Endothelial cell of umbilical vein (primary cell): Measurements from ENCODE around the gene EPB41L1. TPM values are rescaled to one million over a fixed set of nuclear protein-coding genes. Genes with fewer than 3 reads are reported as not detected.

ENCODE experiments used
- BruUV-seq: library from RNA; stranded (reverse); fragments of 400-500 nt; replicated peaks from 2 replicates; lab custom pipeline; 2021; lab: Mats Ljungman, UMichigan
- CTCF ChIA-PET: fragments of 300-600, 350-600 bp; sonication (Branson Sonifier 250); formaldehyde crosslinking; loops from one replicate; lab custom pipeline; 2021; ENCODE audit warnings: antibody characterized with exemption, inconsistent platforms; lab: Charles Lee
- POLR2A ChIA-PET: fragments of 300-600, 350-600 bp; sonication (Branson Sonifier 250); formaldehyde crosslinking; loops from one replicate; lab custom pipeline; 2021; ENCODE audit warnings: antibody characterized with exemption, inconsistent platforms; lab: Charles Lee
- DNase-seq: peaks from one replicate; pipeline ENCODE4 v3.0.0-alpha.2; 2011; ENCODE audit warnings: low read depth, low spot score
- FAIRE-seq: peaks from 2 replicates; lab custom pipeline; 2011; peaks lifted over from hg19 to GRCh38; lab: Jason Lieb, UNC
- H2AFZ ChIP-seq: 2 replicates; pipeline ENCODE4 v1.6.0; 2012; ENCODE audit warnings: low read depth, low read length, control low read depth, inconsistent platforms
- H3K27ac ChIP-seq: 2 replicates; pipeline ENCODE4 v1.5.1; 2011; ENCODE audit warnings: low read depth, mild to moderate bottlenecking, control low read depth, low read length, moderate library complexity; ENCODE audit not compliant: insufficient read depth
- H3K27me3 ChIP-seq, 2 experiments: 2 replicates each; pipeline versions ENCODE4 v1.6.0 to v1.6.1; 2011; ENCODE audit warnings: low read length in 2 of 2, mixed read lengths in 1 of 2; ENCODE audit not compliant: control insufficient read depth in 2 of 2, insufficient read depth in 2 of 2
- H3K36me3 ChIP-seq, 2 experiments: 2 replicates in 1 of 2; 3 replicates in 1 of 2; pipeline ENCODE4 v1.5.1; 2011; ENCODE audit warnings: low read length in 2 of 2, mild to moderate bottlenecking in 1 of 2, moderate library complexity in 1 of 2; ENCODE audit not compliant: control insufficient read depth in 2 of 2, insufficient read depth in 2 of 2; ENCODE audit errors: extremely low read depth in 1 of 2
- H3K4me1 ChIP-seq: 3 replicates; pipeline ENCODE4 v1.5.1; 2011; ENCODE audit warnings: mild to moderate bottlenecking, low read length; ENCODE audit not compliant: control insufficient read depth, insufficient read depth; ENCODE audit errors: extremely low read depth
- H3K4me2 ChIP-seq: 2 replicates; pipeline ENCODE4 v1.6.1; 2011; ENCODE audit warnings: low read length, control low read depth, mixed read lengths; ENCODE audit not compliant: insufficient read depth
- H3K4me3 ChIP-seq, 3 experiments: fragments of 200-600 bp in 1 of 3; sonication (generic), shearing (Covaris generic) in 1 of 3; replicated peaks in 1 of 3; 2 replicates each; pipeline ENCODE4 v1.5.1; 2011 to 2016; ENCODE audit warnings: control low read depth in 3 of 3, low read length in 3 of 3, mild to moderate bottlenecking in 2 of 3, inconsistent platforms in 1 of 3, low read depth in 1 of 3, moderate library complexity in 1 of 3; ENCODE audit not compliant: insufficient read depth in 1 of 3
- H3K79me2 ChIP-seq: 2 replicates; pipeline ENCODE4 v1.6.0; 2012; ENCODE audit warnings: low read length, inconsistent platforms; ENCODE audit not compliant: control insufficient read depth, insufficient read depth
- H3K9ac ChIP-seq: replicated peaks from 2 replicates; pipeline ENCODE3; 2011; ENCODE audit warnings: low read length, control low read depth; ENCODE audit not compliant: insufficient read depth; ENCODE audit errors: extremely low read depth
- H3K9me1 ChIP-seq: replicated peaks from 3 replicates; pipeline ENCODE4 v1.6.0; 2011; ENCODE audit warnings: mild to moderate bottlenecking, low read length; ENCODE audit not compliant: control insufficient read depth, insufficient read depth; ENCODE audit errors: extremely low read depth
- H3K9me3 ChIP-seq: replicated peaks from 2 replicates; pipeline ENCODE4 v1.5.1; 2012; ENCODE audit warnings: low read length, inconsistent platforms; ENCODE audit not compliant: control insufficient read depth, insufficient read depth
- H4K20me1 ChIP-seq: replicated peaks from 2 replicates; pipeline ENCODE3; 2011; ENCODE audit warnings: mild to moderate bottlenecking, low read length; ENCODE audit not compliant: control insufficient read depth, insufficient read depth; ENCODE audit errors: extremely low read depth
- EZH2 ChIP-seq: IDR thresholded peaks from 2 replicates; pipeline ENCODE4 v1.6.1; 2012; ENCODE audit warnings: borderline replicate concordance, low read depth, mild to moderate bottlenecking, moderate library complexity, low read length, inconsistent platforms; ENCODE audit not compliant: severe bottlenecking
- FOS ChIP-seq: IDR thresholded peaks from 2 replicates; pipeline ENCODE4 v1.6.1; 2011; ENCODE audit warnings: mild to moderate bottlenecking, low read length, moderate library complexity, borderline replicate concordance; ENCODE audit not compliant: insufficient read depth
- GATA2 ChIP-seq: IDR thresholded peaks from 2 replicates; pipeline ENCODE4 v1.7.0; 2011; ENCODE audit warnings: low read depth, mild to moderate bottlenecking, moderate library complexity, mixed read lengths, low read length; ENCODE audit not compliant: insufficient read length, insufficient read depth
- JUN ChIP-seq: IDR thresholded peaks from 2 replicates; pipeline ENCODE4 v1.6.1; 2011; ENCODE audit warnings: borderline replicate concordance, low read depth; ENCODE audit not compliant: insufficient read length, insufficient read depth
- MYC ChIP-seq: IDR thresholded peaks from one replicate; pipeline ENCODE4 v1.6.1; 2011; ENCODE audit warnings: mild to moderate bottlenecking, low read depth, low read length
- POLR2A ChIP-seq: IDR thresholded peaks from 2 replicates; pipeline ENCODE4 v1.6.1; 2012; ENCODE audit warnings: low read depth, mild to moderate bottlenecking, control low read depth, low read length
- POLR2AphosphoS5 ChIP-seq: IDR thresholded peaks from 2 replicates; pipeline ENCODE4 v1.6.1; 2012; ENCODE audit warnings: low read depth, mild to moderate bottlenecking, control low read depth, low read length, moderate library complexity; ENCODE audit not compliant: insufficient read depth
- dilution Hi-C: fragments of 300-500 bp; cut with MboI; formaldehyde crosslinking; loops from one replicate; pipeline ENCODE4 v1.15.0; 2019; ENCODE audit warnings: low sequenced_read_pairs; ENCODE audit not compliant: extremely low pct_ligation_motif_present
- intact Hi-C: fragments of 100-400 bp; cut with micrococcal nuclease; formaldehyde crosslinking; loops from one replicate; pipeline ENCODE4 v1.10.0; 2022
- polyA plus RNA-seq, 4 experiments: library from polyadenylated mRNA; depleted of rRNA in 3 of 4; stranded (reverse) in 3 of 4; unstranded in 1 of 4; fragments of >200 nt; gene quantifications; 2 replicates each; pipeline versions ENCODE4 v1.2.1 to v1.2.3, GENCODE V29; 2011 to 2012; ENCODE audit warnings: missing spikeins in 1 of 4
- total RNA-seq: library from RNA; stranded (reverse); gene quantifications from 2 replicates; pipeline ENCODE4 v1.2.3, GENCODE V29; 2021
- TF ChIP-seq, protein P1 (sequence below): IDR thresholded peaks from 2 replicates; pipeline ENCODE4 v1.6.1; 2011; ENCODE audit not compliant: insufficient read depth, insufficient read length
- TF ChIP-seq, protein P2 (sequence below), 2 donors: IDR thresholded peaks; 1 replicate in 1 of 2; 2 replicates in 1 of 2; pipeline ENCODE4 v1.5.1; 2011; ENCODE audit warnings: low read length in 2 of 2, mild to moderate bottlenecking in 2 of 2, moderate library complexity in 2 of 2, control low read depth in 1 of 2, inconsistent platforms in 1 of 2, low read depth in 1 of 2; ENCODE audit not compliant: insufficient read depth in 1 of 2; ENCODE audit errors: extremely low read depth in 1 of 2

EPB41L1 gene
- total and polyA plus RNA-seq, 2 donors (not counting 3 experiments of a cell fraction or from before 2014, with no cell fraction given): 6.1 to 12.2 TPM

DNA sequence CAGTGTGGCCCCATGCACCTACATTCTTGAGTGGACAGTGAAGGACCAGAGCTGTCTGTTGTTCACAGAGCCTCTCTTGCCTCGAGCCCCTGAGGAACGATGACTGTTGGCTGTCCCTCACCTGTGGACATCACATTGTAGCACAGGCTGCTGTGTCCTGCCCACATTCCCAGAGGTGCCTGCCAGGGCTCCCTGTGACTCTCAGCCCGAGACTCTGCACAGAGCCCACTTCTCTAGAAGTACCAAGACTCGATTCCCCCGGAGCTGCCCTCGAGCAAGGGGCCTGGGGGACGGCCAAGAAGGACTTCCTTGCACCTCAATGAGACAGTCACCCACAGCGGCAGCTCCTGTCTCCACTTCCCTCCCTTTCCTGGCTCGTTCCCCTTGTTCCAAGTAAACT, 123.0 kb downstream of the EPB41L1 start:
- no peak for DNase-seq
- H3K27ac ChIP-seq: no peak overlapping the region
- H3K4me2 ChIP-seq: no peak overlapping the region
- H3K4me1 ChIP-seq: no peaks in the 10 kb centered on the region
- no peak for FAIRE-seq
- ChIA-PET POLR2A (no interaction called here), CTCF (no interaction called here)
- H3K27me3 ChIP-seq: peaks cover 0 to 3% of the 10 kb centered on the region in 2 experiments
- H3K9me1 ChIP-seq: no peaks in the 10 kb centered on the region
- no peaks in the 10 kb centered on the region for H3K79me2 ChIP-seq
- no peaks in the 10 kb centered on the region for H3K9me3 ChIP-seq
- no peaks in the 10 kb centered on the region for H4K20me1 ChIP-seq
- TF ChIP-seq MYC (no peak), FOS (no peak), EZH2 (no peak), JUN (no peak), POLR2A (no peak), GATA2 (no peak), POLR2AphosphoS5 (no peak)
- TF ChIP-seq, protein P1, sequence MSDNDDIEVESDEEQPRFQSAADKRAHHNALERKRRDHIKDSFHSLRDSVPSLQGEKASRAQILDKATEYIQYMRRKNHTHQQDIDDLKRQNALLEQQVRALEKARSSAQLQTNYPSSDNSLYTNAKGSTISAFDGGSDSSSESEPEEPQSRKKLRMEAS: no peak
- TF ChIP-seq, protein P2, sequence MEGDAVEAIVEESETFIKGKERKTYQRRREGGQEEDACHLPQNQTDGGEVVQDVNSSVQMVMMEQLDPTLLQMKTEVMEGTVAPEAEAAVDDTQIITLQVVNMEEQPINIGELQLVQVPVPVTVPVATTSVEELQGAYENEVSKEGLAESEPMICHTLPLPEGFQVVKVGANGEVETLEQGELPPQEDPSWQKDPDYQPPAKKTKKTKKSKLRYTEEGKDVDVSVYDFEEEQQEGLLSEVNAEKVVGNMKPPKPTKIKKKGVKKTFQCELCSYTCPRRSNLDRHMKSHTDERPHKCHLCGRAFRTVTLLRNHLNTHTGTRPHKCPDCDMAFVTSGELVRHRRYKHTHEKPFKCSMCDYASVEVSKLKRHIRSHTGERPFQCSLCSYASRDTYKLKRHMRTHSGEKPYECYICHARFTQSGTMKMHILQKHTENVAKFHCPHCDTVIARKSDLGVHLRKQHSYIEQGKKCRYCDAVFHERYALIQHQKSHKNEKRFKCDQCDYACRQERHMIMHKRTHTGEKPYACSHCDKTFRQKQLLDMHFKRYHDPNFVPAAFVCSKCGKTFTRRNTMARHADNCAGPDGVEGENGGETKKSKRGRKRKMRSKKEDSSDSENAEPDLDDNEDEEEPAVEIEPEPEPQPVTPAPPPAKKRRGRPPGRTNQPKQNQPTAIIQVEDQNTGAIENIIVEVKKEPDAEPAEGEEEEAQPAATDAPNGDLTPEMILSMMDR (IDR thresholded peaks at IDR 0.05; ENCODE audit: extremely low read depth in 1 of 2, insufficient read depth in 1 of 2, low read depth in 1 of 2, low read length in 2 of 2): no peak
- H3K9ac ChIP-seq: no peak overlapping the region
- dilution Hi-C loops (no loop called here), intact Hi-C loops (loop anchor here (10.0 kb wide), 1 partner anchor 117 kb away; no protein-coding TSS in a partner anchor)
- H2AFZ ChIP-seq: no peak overlapping the region
- BruUV-seq: no TSS peak
- H3K36me3 ChIP-seq: no peaks in the 10 kb centered on the region
- H3K4me3 ChIP-seq: no peak overlapping the region
